LNCaP clone FGC (cell line): ENCODE measurements around the gene ADAMTS7.

Experiments used
- DNase-seq: peaks from one replicate; pipeline ENCODE4 v3.0.0-alpha.2; 2011; ENCODE audit warnings: low read depth
- H3K4me3 ChIP-seq: 2 replicates; pipeline ENCODE4 v1.5.1; 2011; ENCODE audit warnings: mild to moderate bottlenecking, low read depth, low read length, control low read depth
- CTCF ChIP-seq: IDR thresholded peaks from 2 replicates; pipeline ENCODE4 v1.5.1; 2012; ENCODE audit warnings: mild to moderate bottlenecking; ENCODE audit not compliant: control insufficient read depth, insufficient read depth; ENCODE audit errors: extremely low read depth

The ADAMTS7 gene

GRCh38 chr15:78838489-78838888 is 27.2 kb upstream of the ADAMTS7 start:
- H3K4me3 ChIP-seq, result no peak overlapping the region
- no peak for DNase-seq
- TF ChIP-seq CTCF, result no peak

GRCh38 chr15:78837543-78837942 is 26.3 kb upstream of the ADAMTS7 start:
- no peak for TF ChIP-seq CTCF
- no peak overlapping the region for H3K4me3 ChIP-seq
- DNase-seq, result no peak

GRCh38 chr15:78837131-78837530 is 25.9 kb upstream of the ADAMTS7 start:
- no peak for TF ChIP-seq CTCF
- DNase-seq, result no peak
- no peak overlapping the region for H3K4me3 ChIP-seq

GRCh38 chr15:78836333-78836732 is 25.1 kb upstream of the ADAMTS7 start:
- no peak for DNase-seq

GRCh38 chr15:78831229-78832207 is 20.3 kb upstream of the ADAMTS7 start:
- TF ChIP-seq CTCF, result no peak
- no peak for DNase-seq
- H3K4me3 ChIP-seq, result no peak overlapping the region

More at GRCh38 chr15:78836333-78836732, 25.1 kb upstream of the ADAMTS7 start:
- no peak overlapping the region for H3K4me3 ChIP-seq
- TF ChIP-seq CTCF, result no peak

GRCh38 chr15:78830514-78831228 is 19.4 kb upstream of the ADAMTS7 start:
- H3K4me3 ChIP-seq, result no peak overlapping the region
- TF ChIP-seq CTCF, result no peak
- no peak for DNase-seq
